Natural killer cell (primary cell): Measurements from ENCODE around the gene SLC25A6. TPM values are rescaled to one million over a fixed set of nuclear protein-coding genes. Genes with fewer than 3 reads are reported as not detected.

Experiments
- ATAC-seq, 3 donors: fragments of 150-1000 bp in 2 of 3; fragments of 200-7000 bp in 1 of 3; cut with Tn5 transposase; 1 replicate in 1 of 3; 2 replicates in 2 of 3; pipeline ENCODE4 v1.10.0; 2021; ENCODE audit warnings: mild to moderate bottlenecking in 2 of 3, moderate library complexity in 2 of 3
- DNase-seq, 2 donors: peaks; one replicate each; pipeline versions ENCODE4 v3.0.0 to v3.0.0-alpha.2; 2013 to 2021; ENCODE audit warnings: mixed read lengths in 1 of 2
- H3K27ac ChIP-seq: one replicate; pipeline ENCODE4 v1.5.1; 2013; ENCODE audit warnings: mild to moderate bottlenecking, low read length
- H3K27me3 ChIP-seq: one replicate; pipeline ENCODE4 v1.6.1; 2013; ENCODE audit warnings: low read length; ENCODE audit not compliant: control insufficient read depth, insufficient read depth
- H3K36me3 ChIP-seq: one replicate; pipeline ENCODE4 v1.6.1; 2013; ENCODE audit warnings: low read length; ENCODE audit not compliant: control insufficient read depth, insufficient read depth
- H3K4me1 ChIP-seq: one replicate; pipeline ENCODE4 v1.6.1; 2013; ENCODE audit warnings: low read length; ENCODE audit not compliant: control insufficient read depth, insufficient read depth
- H3K4me3 ChIP-seq: one replicate; pipeline ENCODE4 v1.5.1; 2013; ENCODE audit warnings: low read length
- H3K9me3 ChIP-seq: one replicate; pipeline ENCODE4 v1.6.1; 2013; ENCODE audit warnings: low read length; ENCODE audit not compliant: control insufficient read depth, insufficient read depth
- H3K27ac Mint-ChIP-seq, 2 donors: one replicate each; pipeline ENCODE4 v1.8.0; 2022; ENCODE audit warnings: mild to moderate bottlenecking in 2 of 2, mixed read lengths in 2 of 2, moderate library complexity in 1 of 2
- H3K27me3 Mint-ChIP-seq, 2 donors: one replicate each; pipeline ENCODE4 v1.8.0; 2022; ENCODE audit warnings: low read depth in 2 of 2, mixed read lengths in 2 of 2
- H3K36me3 Mint-ChIP-seq: one replicate; pipeline ENCODE4 v1.8.0; 2022; ENCODE audit warnings: mixed read lengths
- H3K4me1 Mint-ChIP-seq, 2 donors: one replicate each; pipeline ENCODE4 v1.8.0; 2022; ENCODE audit warnings: mixed read lengths in 2 of 2
- H3K4me3 Mint-ChIP-seq: one replicate; pipeline ENCODE4 v1.8.0; 2022; ENCODE audit warnings: mild to moderate bottlenecking, moderate library complexity, mixed read lengths
- H3K9me3 Mint-ChIP-seq, 2 donors: one replicate each; pipeline ENCODE4 v1.8.0; 2022; ENCODE audit warnings: mixed read lengths in 2 of 2
- CTCF ChIP-seq: fragments of 200-600 bp; IDR thresholded peaks from one replicate; pipeline ENCODE4 v1.8.0; 2022; ENCODE audit warnings: antibody characterized with exemption
- WGBS: methylation state at CpG from one replicate; pipeline ENCODE4 v1.1.7; 2013; ENCODE audit warnings: missing lambda C conversion rate; ENCODE audit not compliant: insufficient coverage; 5-methylcytosine and 5-hydroxymethylcytosine counted together
- intact Hi-C: fragments of 100-400 bp; cut with micrococcal nuclease; formaldehyde crosslinking; loops from one replicate; pipeline ENCODE4 v1.14.2; 2022
- total RNA-seq, 4 donors: library from RNA; stranded (reverse); fragments of 120-200 nt in 1 of 4; gene quantifications; one replicate each; pipeline versions ENCODE4 v1.2.3 to v1.2.4, GENCODE V29; 2013 to 2022

The SLC25A6 gene
- total RNA-seq, 3 donors from 2014 or later (not counting 1 experiment from before 2014, with no cell fraction given), result 157 to 197 (median 178) TPM

GRCh38 chrX:1361275-1361674 is 30.6 kb downstream of the SLC25A6 start:
- ATAC-seq (no peak), DNase-seq (no peak)
- Histone ChIP-seq H3K36me3 (peaks cover 6% of the 10 kb centered on the region), H3K4me3 (no peak overlapping the region), H3K9me3 (peaks cover 5% of the 10 kb centered on the region), H3K27me3 (no peaks in the 10 kb centered on the region), H3K4me1 (no peaks in the 10 kb centered on the region), H3K27ac (no peak overlapping the region)
- Mint-ChIP-seq H3K27me3 (no peaks in the 10 kb centered on the region), H3K4me1 (no peaks in the 10 kb centered on the region), H3K4me3 (no peak overlapping the region), H3K27ac (no peak overlapping the region), H3K36me3 (no peaks in the 10 kb centered on the region), H3K9me3 (peaks cover 0 to 7% of the 10 kb centered on the region in 2 donors)
- no peak for TF ChIP-seq CTCF
- WGBS, result 87% methylated on average over 12 of the region's 12 CpGs
- intact Hi-C loops, result no loop called here

GRCh38 chrX:1360171-1360570 is 31.7 kb downstream of the SLC25A6 start:
- Histone ChIP-seq H3K4me3 (no peak overlapping the region), H3K27me3 (no peaks in the 10 kb centered on the region), H3K9me3 (peaks cover 5% of the 10 kb centered on the region), H3K36me3 (peaks cover 6% of the 10 kb centered on the region), H3K27ac (no peak overlapping the region), H3K4me1 (peaks cover 3% of the 10 kb centered on the region)
- Mint-ChIP-seq H3K27ac (no peak overlapping the region), H3K9me3 (peaks cover 0 to 7% of the 10 kb centered on the region in 2 donors), H3K36me3 (no peaks in the 10 kb centered on the region), H3K4me3 (no peak overlapping the region), H3K4me1 (no peaks in the 10 kb centered on the region), H3K27me3 (no peaks in the 10 kb centered on the region)
- no peak for TF ChIP-seq CTCF
- no peak for ATAC-seq
- 95% methylated on average over 2 of the region's 2 CpGs for WGBS
- intact Hi-C loops, result no loop called here
- DNase-seq, result no peak

DNA sequence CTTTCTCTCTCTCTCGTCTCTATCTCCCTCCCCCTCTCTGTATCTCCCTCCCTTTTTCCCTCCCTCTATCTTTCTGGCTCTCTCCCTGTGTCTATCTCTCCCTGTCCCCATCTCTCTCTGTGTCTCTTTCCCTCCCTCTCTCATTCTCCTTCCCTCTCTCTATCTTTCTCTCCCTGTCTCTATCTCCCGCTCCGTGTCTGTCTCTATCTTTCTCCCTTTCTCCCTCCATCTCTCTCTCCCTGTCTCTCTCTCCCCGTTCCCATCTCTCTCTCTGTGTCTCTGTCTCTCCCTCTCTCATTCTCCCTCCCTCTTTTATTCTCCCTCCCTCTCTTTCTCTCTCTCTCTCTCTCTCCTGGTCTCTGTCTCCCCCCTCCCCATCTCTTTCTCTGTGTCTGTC is 32.4 kb downstream of the SLC25A6 start:
- intact Hi-C loops, result no loop called here
- TF ChIP-seq CTCF, result no peak
- H3K27me3 Mint-ChIP-seq, result no peaks in the 10 kb centered on the region
- no peak overlapping the region for H3K27ac ChIP-seq
- ATAC-seq (no peak), DNase-seq (no peak)
- no peaks in the 10 kb centered on the region for H3K36me3 Mint-ChIP-seq
- H3K4me1 ChIP-seq, result peaks cover 3% of the 10 kb centered on the region
- peaks cover 0 to 7% of the 10 kb centered on the region in 2 donors for H3K9me3 Mint-ChIP-seq
- 92% methylated on average over 4 of the region's 4 CpGs for WGBS
- H3K27me3 ChIP-seq, result no peaks in the 10 kb centered on the region
- no peak overlapping the region for H3K4me3 ChIP-seq
- no peak overlapping the region for H3K27ac Mint-ChIP-seq
- H3K4me1 Mint-ChIP-seq, result peaks cover 0 to 1% of the 10 kb centered on the region in 2 donors
- H3K36me3 ChIP-seq, result peaks cover 5% of the 10 kb centered on the region
- peaks cover 5% of the 10 kb centered on the region for H3K9me3 ChIP-seq
- no peak overlapping the region for H3K4me3 Mint-ChIP-seq

DNA sequence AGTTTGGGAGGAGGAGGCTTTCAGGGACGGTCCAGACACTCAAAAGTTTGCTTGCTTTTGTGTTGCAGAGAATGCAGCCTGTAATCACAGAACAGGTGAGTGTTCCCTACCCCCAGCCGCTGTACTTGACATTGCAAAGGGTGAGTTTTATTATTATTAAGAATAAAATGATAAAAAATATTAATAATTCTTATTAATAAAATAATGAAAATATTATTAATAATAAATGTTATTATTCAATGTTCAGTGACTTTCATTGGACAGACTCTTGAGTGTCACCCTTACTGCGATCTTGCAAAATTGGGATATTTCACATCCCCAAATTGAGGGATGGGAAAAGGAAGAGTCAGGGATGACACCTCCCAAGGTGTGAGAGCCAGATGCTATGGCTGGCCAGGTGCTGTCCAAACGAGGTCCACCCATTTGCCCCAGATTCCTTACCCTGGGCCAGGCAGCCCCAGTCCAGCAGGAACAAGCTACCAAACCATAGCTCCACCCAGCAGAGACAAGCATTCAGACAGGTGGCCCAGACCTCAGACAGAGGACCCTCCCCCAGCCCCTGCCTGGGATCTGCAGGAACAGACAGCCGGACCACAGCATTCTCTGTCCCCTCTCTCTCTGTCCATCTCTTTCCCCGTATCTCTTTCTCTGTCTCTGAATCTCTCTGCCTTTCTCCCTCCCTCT is 33.0 kb downstream of the SLC25A6 start:
- no peak overlapping the region for H3K4me3 ChIP-seq
- Mint-ChIP-seq H3K4me3 (no peak overlapping the region), H3K27me3 (no peaks in the 10 kb centered on the region), H3K9me3 (peaks cover 0 to 7% of the 10 kb centered on the region in 2 donors), H3K27ac (no peak overlapping the region), H3K36me3 (no peaks in the 10 kb centered on the region), H3K4me1 (peaks cover 0 to 7% of the 10 kb centered on the region in 2 donors)
- DNase-seq (no peak), ATAC-seq (peak in 1 of 3 donors; percentile 36)
- peaks cover 3% of the 10 kb centered on the region for H3K36me3 ChIP-seq
- 89% methylated on average over 5 of the region's 6 CpGs for WGBS
- no peaks in the 10 kb centered on the region for H3K27me3 ChIP-seq
- intact Hi-C loops, result no loop called here
- H3K9me3 ChIP-seq, result peaks cover 5% of the 10 kb centered on the region
- no peak for TF ChIP-seq CTCF
- H3K27ac ChIP-seq, result no peak overlapping the region
- peaks cover 3% of the 10 kb centered on the region for H3K4me1 ChIP-seq
